CD4-positive, alpha-beta T cell treated with Interleukin-1 beta for 1 hour (primary cell): Measurements from ENCODE around the gene PRKAR2B.
A peak's percentile ranks its signal among the peaks of the same experiment; 100 is the strongest.

Experiments used
- DNase-seq, 2 donors: peaks; one replicate each; pipeline ENCODE4 v3.0.0-alpha.2; 2020 to 2022

PRKAR2B gene

GRCh38 chr7:107044347-107045194, at the start of gene PRKAR2B:
Gene PRKAR2B, plus strand, starts transcription at chr7:107044705. Its CDS starts 203 bp downstream, at chr7:107044908.
- peak; percentile 81 for DNase-seq

DNA sequence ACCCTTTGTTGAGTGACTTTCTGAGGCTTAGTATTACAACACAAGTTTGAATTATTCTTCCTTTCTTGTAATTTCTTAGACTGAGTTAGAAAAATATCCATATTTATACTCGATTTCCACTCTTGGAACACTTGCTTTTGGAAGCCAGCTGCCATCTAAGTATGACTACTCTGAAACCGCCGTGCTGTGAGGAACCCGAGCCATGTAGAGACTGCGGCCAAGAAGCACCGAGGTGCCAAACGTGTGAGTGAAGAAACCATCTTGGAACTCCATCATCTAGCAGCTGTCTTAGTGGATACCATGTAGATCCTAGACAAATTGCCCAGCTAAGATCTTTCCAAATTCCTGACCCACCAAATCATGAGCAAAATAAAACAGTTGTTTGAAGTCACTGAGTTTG, 49.7 kb upstream of the PRKAR2B start:
- no peak for DNase-seq

DNA sequence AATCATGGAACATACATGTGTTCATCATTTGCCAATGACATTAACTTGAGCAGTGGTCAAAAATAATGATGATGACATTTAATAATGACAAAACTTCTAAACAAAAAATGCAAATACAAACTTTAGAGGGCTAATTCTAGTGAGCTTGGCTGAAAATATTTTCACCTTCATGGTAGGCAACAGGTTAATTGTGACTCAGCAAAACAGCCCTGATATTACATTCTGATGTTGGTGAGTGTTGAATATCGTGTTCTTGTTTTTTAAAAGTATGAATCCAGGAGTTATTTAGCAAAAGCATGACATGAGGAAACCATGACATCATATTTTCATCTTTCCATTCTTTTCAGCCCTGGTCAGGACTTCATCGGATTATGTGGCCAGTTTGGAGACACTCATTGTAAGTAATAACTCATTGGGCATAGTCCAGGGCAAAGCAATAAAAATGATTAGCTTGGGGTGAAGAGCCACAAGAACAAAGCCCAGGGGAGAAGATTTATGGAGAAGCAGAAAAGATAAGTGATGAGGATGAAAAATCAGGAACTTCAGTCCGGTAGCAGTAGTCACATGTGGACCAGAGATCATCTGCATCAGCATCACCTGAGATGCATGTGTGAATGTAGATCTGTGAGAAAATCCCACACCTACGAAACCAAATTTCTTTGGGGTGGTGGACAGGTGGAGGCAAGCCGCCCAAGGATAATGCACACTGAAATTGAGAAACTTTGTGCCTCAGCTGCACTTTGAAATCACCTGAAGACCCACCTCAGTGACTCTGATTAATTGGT, 46.8 kb upstream of the PRKAR2B start:
- DNase-seq = no peak

DNA sequence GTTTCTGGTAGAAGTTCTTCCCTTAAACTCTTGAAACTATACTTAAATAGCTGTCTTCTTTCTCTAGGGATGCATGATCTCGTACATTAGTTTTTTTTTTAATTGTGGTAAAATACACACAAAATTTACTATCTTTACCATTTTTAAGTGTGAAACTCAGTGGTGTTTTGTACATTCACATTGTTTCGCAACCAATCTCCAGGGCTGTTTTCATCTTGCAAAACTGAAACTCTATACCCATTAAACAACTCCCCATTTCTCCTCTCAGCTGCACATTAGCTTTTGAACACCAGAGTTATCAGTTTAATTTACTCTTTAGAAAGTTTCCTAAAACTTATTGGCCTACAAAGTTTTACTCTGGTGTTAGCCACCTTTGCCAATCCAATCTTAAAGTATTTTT, 45.5 kb upstream of the PRKAR2B start:
- DNase-seq = no peak

GRCh38 chr7:107001490-107001889, 43.0 kb upstream of the PRKAR2B start:
- no peak for DNase-seq

DNA sequence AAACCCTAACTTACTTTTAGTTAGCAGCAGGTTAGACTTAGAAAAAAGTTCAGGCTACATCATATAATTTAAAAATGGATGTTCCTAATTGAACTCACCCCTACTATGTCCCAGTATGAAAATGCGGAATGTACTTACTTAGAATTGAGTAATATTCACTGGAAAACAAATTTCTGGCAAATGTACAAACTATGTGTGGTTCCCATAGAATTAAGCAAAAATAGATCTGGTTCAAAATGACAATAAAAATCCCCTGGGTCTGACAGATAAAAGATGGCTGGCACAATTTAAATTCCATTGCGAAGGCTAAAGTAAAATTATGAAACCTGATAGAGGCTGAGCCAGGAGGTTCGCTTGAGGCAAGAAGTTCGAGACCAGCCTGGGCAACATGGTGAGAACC, 42.4 kb upstream of the PRKAR2B start:
- no peak for DNase-seq

DNA sequence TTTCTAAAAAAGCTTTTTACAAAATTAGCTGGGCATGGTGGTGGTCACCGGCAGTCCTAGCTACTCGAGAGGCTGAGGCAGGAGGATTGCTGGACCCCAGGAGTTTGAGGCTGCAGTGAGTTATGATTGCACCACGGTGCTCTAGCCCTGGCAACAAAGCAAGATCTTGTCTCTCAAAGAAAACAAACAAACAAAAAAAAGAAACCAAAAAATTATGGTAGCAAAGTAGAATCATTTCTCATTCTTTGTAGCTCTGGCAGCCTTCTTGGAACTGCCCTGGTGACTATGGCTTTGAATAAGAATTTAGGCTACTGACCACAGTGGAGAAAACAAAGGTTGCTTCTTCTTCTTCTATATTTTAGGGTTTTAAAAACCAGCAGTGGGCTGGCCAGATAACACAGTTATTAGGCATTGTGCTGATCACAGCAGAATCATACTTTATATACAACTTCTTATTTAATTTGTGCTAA, 41.9 kb upstream of the PRKAR2B start:
- DNase-seq = no peak

GRCh38 chr7:107007007-107007891, 37.3 kb upstream of the PRKAR2B start:
- no peak for DNase-seq

DNA sequence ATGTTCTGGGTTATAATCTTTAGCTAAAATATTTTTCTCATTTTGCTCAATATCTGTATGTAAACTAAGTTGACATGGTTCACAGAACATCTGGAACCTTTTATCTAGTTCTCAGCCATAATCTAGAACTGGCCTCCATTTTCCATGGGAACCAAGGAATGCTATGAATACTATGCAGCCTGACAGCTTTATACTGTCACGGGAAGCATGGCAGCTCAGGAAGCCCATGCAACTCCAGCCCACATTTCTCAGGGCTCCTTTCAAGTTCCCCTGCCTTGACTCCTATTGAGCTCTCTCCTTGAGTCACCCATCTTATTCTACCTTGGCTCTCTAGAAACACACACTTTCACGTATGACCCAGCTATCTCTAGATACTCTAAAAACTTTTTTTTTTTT, 36.6 kb upstream of the PRKAR2B start:
- DNase-seq = no peak

DNA sequence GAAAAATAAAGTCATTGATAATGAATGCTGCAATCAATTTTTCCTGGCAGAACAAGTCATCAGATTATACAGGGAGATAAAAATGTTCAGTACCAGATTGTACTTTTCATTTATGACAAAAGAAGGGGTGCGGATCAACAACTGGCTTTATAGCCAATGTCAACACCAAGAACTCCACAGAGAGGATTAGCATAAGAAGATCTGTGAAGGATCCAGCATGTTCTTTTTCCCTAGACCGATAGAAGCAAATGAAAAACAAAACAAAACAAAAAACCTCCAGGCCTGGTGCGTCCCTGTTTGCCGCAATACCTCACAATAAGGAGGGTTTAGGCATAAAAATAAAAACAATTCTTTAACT, 34.7 kb upstream of the PRKAR2B start:
- no peak for DNase-seq

DNA sequence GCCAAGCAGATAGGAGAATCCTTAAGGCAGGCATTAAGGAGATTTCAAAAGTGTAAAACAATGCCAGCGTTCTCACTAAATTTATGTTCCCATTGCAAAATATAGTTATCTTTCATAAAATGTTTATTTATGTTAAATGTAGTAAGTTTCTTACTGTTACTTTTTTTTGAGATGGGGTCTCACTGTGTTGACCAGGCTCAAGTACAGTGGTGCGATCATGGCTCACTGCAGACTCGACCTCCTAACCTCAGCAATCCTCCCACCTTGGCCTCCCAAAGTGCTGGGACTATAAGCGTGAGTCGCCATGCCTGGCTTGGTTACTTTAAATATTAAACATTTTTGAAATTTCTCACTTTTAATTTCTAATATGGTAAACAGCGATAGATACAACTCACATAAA, 31.8 kb upstream of the PRKAR2B start:
- DNase-seq = no peak

DNA sequence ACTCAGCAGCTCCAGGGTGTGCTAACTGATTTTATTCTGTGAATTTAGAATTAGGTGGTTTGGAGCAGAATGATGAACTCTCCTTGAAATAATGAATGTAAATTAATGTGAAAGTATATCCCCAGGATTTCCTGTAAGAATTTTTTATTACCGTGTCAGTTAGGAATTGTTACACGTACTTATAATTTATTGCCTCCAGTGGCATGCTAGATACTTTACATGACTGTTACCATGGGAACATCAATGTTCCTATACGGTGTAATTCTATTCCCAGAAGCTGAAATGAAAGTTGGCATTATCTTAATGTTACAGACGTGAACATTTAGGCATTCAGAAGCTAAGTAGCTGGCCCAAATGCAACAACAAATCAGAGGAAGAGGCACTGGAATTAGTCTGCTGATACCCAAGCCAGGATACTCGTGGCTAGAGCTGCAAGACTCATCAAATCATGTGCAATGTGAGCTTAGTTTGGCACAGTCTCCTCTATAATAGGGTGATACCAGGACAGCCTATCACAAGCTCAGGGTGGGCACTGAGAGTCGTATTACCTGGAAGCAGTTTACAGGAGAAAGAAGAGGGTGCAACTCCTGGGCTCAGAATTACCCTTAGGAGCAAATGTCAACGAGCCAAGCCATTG, 30.0 kb upstream of the PRKAR2B start:
- no peak for DNase-seq

- no peak for DNase-seq
Observed at GRCh38 chr7:107016312-107016711, 28.2 kb upstream of the PRKAR2B start.

DNA sequence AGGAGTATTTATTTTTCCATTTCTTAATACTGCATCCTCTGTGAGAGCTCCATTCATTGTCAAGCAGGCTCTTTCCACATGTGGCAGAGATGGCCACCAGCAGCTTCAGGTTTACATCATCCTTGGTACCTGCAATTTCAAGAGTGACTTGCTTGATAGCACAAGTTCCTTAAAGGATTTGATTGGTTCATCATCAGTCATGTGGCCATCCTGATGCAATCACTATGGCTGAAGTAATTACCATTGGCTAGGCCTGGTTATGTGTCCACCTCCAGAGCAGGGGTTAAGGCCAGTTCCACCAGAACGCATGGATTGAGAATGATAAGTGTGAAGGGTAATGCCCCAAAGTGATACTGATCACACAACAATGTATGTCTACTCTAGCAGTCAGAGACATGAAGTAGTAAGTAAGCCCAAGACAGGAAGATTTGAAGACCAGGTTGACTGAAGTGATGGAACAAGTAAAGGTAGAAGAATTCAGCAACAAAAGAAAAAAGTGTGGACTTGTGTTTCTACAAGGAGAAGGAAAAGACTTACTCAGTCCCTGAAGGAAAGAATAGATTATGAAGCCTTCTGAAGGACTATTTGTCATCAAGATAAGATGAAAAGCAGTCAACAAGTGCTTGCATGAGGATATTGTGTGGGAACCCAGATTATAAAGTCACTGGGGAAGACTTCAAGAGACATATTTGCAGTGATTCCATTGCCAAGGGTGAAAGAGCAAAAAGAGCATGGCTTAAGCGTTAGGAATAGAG, 26.4 kb upstream of the PRKAR2B start:
- no peak for DNase-seq

DNA sequence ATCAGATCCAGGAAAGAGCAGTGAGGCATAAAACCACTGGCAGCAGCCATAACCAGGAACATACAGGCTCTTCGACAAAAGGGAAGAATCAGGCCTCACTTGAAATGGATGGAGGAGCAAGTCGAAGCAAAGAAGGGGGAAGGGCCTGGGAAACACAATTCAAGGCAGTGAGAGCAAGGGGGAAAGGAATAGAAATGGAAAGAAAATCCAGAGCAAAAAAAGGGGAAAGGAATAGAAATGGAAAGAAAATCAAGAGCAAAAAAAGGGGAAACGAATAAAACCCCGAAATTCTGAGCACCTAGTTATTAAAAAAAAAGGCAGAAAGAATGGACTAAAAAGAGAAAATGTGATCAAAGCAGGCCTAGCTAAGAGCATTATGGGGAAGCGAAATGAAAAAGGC, 24.1 kb upstream of the PRKAR2B start:
- no peak for DNase-seq

GRCh38 chr7:107021600-107021999, 22.9 kb upstream of the PRKAR2B start:
- no peak for DNase-seq

- DNase-seq = no peak
Observed at GRCh38 chr7:107023522-107024151, 20.9 kb upstream of the PRKAR2B start.

- no peak for DNase-seq
Observed at GRCh38 chr7:107024906-107025305, 19.6 kb upstream of the PRKAR2B start.

DNA sequence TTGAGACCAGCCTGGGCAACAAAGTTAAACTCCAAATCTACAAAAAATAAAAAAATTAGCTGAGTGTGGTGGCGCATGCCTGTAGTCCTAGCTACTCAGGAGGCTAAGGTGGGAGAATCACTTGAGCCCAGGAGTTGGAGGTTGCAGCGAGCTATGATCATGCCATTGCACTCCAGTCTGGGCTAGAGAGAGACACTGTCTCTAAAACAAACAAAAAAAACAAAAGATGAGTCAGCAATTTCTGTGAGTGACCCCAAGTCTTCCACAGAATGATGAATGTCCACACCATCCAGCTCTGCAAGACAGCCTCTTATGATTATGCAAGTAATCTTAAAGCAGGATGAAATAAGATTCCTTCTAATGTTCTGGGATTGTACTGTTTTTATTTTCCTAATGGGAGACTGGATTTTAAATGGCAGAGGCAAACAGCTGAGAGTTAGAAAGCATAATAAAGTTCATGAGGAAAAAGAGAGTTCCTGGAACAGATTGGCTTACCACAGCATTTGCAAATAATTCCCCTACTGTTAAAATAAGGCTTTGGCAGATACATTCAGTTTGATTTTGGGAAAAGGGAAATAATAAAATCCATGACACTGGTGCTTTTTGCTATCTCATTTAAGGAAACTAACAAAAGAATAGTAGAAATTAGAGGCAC, 18.9 kb upstream of the PRKAR2B start:
- no peak for DNase-seq

- no peak for DNase-seq
Observed at GRCh38 chr7:107026166-107026565, 18.3 kb upstream of the PRKAR2B start.

- DNase-seq = no peak
Observed at GRCh38 chr7:107027208-107027607, 17.3 kb upstream of the PRKAR2B start.
